DOHH2 (cell line): ENCODE measurements around the gene CD3D.
"Not testable (repeated sequence)": the region's sequence is repeated elsewhere in the genome, so short reads cannot be mapped to it uniquely, and the experiment has no call there.

ENCODE experiments used
- EZH2phosphoT487 ChIP-seq: fragments of 200-600 bp; sonication (generic); IDR thresholded peaks from 2 replicates; pipeline ENCODE4 v1.6.1; 2017; ENCODE audit warnings: borderline replicate concordance, mild to moderate bottlenecking, antibody characterized with exemption, low read length, moderate library complexity, mixed read lengths
- TF ChIP-seq, protein P1 (sequence below): fragments of 200-600 bp; sonication (generic); IDR thresholded peaks from one replicate; pipeline ENCODE4 v1.5.1; 2014; ENCODE audit warnings: antibody characterized with exemption, mild to moderate bottlenecking, low read depth, low read length; ENCODE audit not compliant: poor library complexity, severe bottlenecking

DNA sequence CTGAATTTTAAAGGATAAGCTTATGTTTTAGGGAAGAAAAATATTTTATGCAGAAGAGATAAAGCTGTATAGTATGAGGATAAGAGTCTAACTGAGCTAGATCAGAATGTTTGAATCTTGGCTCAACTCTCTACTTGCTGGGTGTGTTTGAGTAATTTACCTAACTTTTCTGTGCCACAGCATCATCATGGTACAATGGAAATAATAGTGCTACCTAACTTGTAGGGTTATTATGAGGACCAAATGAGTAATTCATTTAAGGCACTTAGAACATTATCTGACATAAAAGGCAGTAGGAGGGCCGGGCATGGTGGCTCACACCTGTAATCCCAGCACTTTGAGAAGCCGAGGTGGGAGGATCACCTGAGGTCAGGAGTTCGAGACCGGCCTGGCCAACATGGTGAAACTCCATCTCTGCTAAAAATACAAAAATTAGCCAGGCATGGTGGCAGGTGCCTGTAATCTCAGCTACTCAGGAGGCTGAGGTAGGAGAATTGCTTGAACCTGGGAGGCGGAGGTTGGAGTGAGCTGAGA lies 33.4 kb downstream of the CD3D start:
- TF ChIP-seq, protein P1, sequence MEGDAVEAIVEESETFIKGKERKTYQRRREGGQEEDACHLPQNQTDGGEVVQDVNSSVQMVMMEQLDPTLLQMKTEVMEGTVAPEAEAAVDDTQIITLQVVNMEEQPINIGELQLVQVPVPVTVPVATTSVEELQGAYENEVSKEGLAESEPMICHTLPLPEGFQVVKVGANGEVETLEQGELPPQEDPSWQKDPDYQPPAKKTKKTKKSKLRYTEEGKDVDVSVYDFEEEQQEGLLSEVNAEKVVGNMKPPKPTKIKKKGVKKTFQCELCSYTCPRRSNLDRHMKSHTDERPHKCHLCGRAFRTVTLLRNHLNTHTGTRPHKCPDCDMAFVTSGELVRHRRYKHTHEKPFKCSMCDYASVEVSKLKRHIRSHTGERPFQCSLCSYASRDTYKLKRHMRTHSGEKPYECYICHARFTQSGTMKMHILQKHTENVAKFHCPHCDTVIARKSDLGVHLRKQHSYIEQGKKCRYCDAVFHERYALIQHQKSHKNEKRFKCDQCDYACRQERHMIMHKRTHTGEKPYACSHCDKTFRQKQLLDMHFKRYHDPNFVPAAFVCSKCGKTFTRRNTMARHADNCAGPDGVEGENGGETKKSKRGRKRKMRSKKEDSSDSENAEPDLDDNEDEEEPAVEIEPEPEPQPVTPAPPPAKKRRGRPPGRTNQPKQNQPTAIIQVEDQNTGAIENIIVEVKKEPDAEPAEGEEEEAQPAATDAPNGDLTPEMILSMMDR: not testable (repeated sequence)
- TF ChIP-seq EZH2phosphoT487: not testable (repeated sequence)
